ENCODE measurements around the gene HOMER3.

- TF ChIP-seq GATA3 (IDR thresholded peaks at IDR 0.05; ENCODE audit: low read depth, low read length) = no peak
- no peak for TF ChIP-seq GATA2 (IDR thresholded peaks at IDR 0.05; ENCODE audit: low read depth, low read length)
Observed at GRCh38 chr19:18964121-18964520, 23.1 kb upstream of the HOMER3 start.
